ENCODE data around the gene ZNF735. TPM values are rescaled to one million over a fixed set of nuclear protein-coding genes. Genes with fewer than 3 reads are reported as not detected.
"Not testable (repeated sequence)": the region's sequence is repeated elsewhere in the genome, so short reads cannot be mapped to it uniquely, and the experiment has no call there.

The ZNF735 gene
- total and polyA plus RNA-seq, 2 experiments from 2014 or later, result not detected

- TF ChIP-seq EZH2 (IDR thresholded peaks at IDR 0.05; ENCODE audit: insufficient read depth, poor library complexity, severe bottlenecking), result no peak
- no peak for TF ChIP-seq EZH2phosphoT487 (IDR thresholded peaks at IDR 0.05; ENCODE audit: insufficient read depth, low read depth)
- H3K27me3 ChIP-seq (replicated peaks; ENCODE audit: insufficient read depth), result no peaks in the 10 kb centered on the region
- H3K27ac ChIP-seq, result no peak overlapping the region
- no peak overlapping the region for H3K4me2 ChIP-seq (ENCODE audit: unreplicated experiment)
- no peaks in the 10 kb centered on the region for H3F3A ChIP-seq (ENCODE audit: insufficient read depth)
- H3K4me1 ChIP-seq (ENCODE audit: insufficient read depth), result no peaks in the 10 kb centered on the region
- H3K9ac ChIP-seq, result no peak overlapping the region
- H3K9me3 ChIP-seq (ENCODE audit: low read depth), result no peaks in the 10 kb centered on the region
- H2AFZ ChIP-seq, result no peak overlapping the region
- no peak overlapping the region for H3K4me3 ChIP-seq
- DNase-seq, result no peak
- H3K79me2 ChIP-seq (ENCODE audit: insufficient read depth), result no peaks in the 10 kb centered on the region
- WGBS, 2 experiments (ENCODE audit: low coverage in 1 of 2, low lambda C conversion rate in 2 of 2, missing lambda C conversion rate in 2 of 2), result 69 to 83% methylated on average over 9 to 12 of the region's 12 CpGs
- in situ Hi-C loops (cut with MboI), result no loop called here
- no peaks in the 10 kb centered on the region for H4K20me1 ChIP-seq (ENCODE audit: insufficient read depth)
- no peaks in the 10 kb centered on the region for H3K9me2 ChIP-seq (ENCODE audit: insufficient read depth)
- H3K36me3 ChIP-seq (ENCODE audit: low read depth), result no peaks in the 10 kb centered on the region
These were observed 22.6 kb upstream of the ZNF735 start for GRCh38 chr7:64184376-64184775.

- DNase-seq, result no peak
- WGBS, 2 experiments (ENCODE audit: low coverage in 1 of 2, low lambda C conversion rate in 2 of 2, missing lambda C conversion rate in 2 of 2), result 0% methylated on average over 3 of the region's 3 CpGs
- Histone ChIP-seq H4K20me1 (ENCODE audit: insufficient read depth) (no peaks in the 10 kb centered on the region), H3K9me3 (ENCODE audit: low read depth) (no peaks in the 10 kb centered on the region), H3K79me2 (ENCODE audit: insufficient read depth) (no peaks in the 10 kb centered on the region), H3K9me2 (ENCODE audit: insufficient read depth) (no peaks in the 10 kb centered on the region), H3K36me3 (ENCODE audit: low read depth) (no peaks in the 10 kb centered on the region), H3K9ac (no peak overlapping the region), H3K4me3 (no peak overlapping the region), H3K4me1 (ENCODE audit: insufficient read depth) (no peaks in the 10 kb centered on the region), H3K27me3 (replicated peaks; ENCODE audit: insufficient read depth) (no peaks in the 10 kb centered on the region), H3K4me2 (ENCODE audit: unreplicated experiment) (no peak overlapping the region), H3K27ac (no peak overlapping the region), H2AFZ (no peak overlapping the region), H3F3A (ENCODE audit: insufficient read depth) (no peaks in the 10 kb centered on the region)
- no peak for TF ChIP-seq EZH2 (IDR thresholded peaks at IDR 0.05; ENCODE audit: insufficient read depth, poor library complexity, severe bottlenecking)
- no peak for TF ChIP-seq EZH2phosphoT487 (IDR thresholded peaks at IDR 0.05; ENCODE audit: insufficient read depth, low read depth)
- in situ Hi-C loops (cut with MboI), result no loop called here
These were observed 19.6 kb upstream of the ZNF735 start for GRCh38 chr7:64187408-64187807.

GRCh38 chr7:64192148-64192704 is 14.8 kb upstream of the ZNF735 start:
- H3K27me3 ChIP-seq (replicated peaks; ENCODE audit: insufficient read depth), result no peaks in the 10 kb centered on the region
- in situ Hi-C loops (cut with MboI), result no loop called here
- no peaks in the 10 kb centered on the region for H4K20me1 ChIP-seq (ENCODE audit: insufficient read depth)
- H3K9ac ChIP-seq, result no peak overlapping the region
- H3K9me2 ChIP-seq (ENCODE audit: insufficient read depth), result no peaks in the 10 kb centered on the region
- no peaks in the 10 kb centered on the region for H3K9me3 ChIP-seq (ENCODE audit: low read depth)
- no peak overlapping the region for H3K4me3 ChIP-seq
- no peaks in the 10 kb centered on the region for H3F3A ChIP-seq (ENCODE audit: insufficient read depth)
- H3K79me2 ChIP-seq (ENCODE audit: insufficient read depth), result no peaks in the 10 kb centered on the region
- no peaks in the 10 kb centered on the region for H3K36me3 ChIP-seq (ENCODE audit: low read depth)
- 60 to 61% methylated on average over 24 of the region's 24 CpGs for WGBS, 2 experiments (ENCODE audit: low coverage in 1 of 2, low lambda C conversion rate in 2 of 2, missing lambda C conversion rate in 2 of 2)
- no peak for TF ChIP-seq EZH2phosphoT487 (IDR thresholded peaks at IDR 0.05; ENCODE audit: insufficient read depth, low read depth)
- TF ChIP-seq EZH2 (IDR thresholded peaks at IDR 0.05; ENCODE audit: insufficient read depth, poor library complexity, severe bottlenecking), result no peak
- H3K4me1 ChIP-seq (ENCODE audit: insufficient read depth), result no peaks in the 10 kb centered on the region
- no peak overlapping the region for H2AFZ ChIP-seq
- no peak overlapping the region for H3K27ac ChIP-seq
- no peak overlapping the region for H3K4me2 ChIP-seq (ENCODE audit: unreplicated experiment)
- no peak for DNase-seq

- Histone ChIP-seq H3K9me3 (ENCODE audit: low read depth) (no peaks in the 10 kb centered on the region), H3K4me3 (no peak overlapping the region), H3K79me2 (ENCODE audit: insufficient read depth) (no peaks in the 10 kb centered on the region), H3F3A (ENCODE audit: insufficient read depth) (no peaks in the 10 kb centered on the region), H4K20me1 (ENCODE audit: insufficient read depth) (no peaks in the 10 kb centered on the region), H3K36me3 (ENCODE audit: low read depth) (no peaks in the 10 kb centered on the region), H3K9ac (no peak overlapping the region), H3K27ac (no peak overlapping the region), H3K9me2 (ENCODE audit: insufficient read depth) (no peaks in the 10 kb centered on the region), H2AFZ (no peak overlapping the region), H3K4me2 (ENCODE audit: unreplicated experiment) (no peak overlapping the region), H3K4me1 (ENCODE audit: insufficient read depth) (no peaks in the 10 kb centered on the region), H3K27me3 (replicated peaks; ENCODE audit: insufficient read depth) (no peaks in the 10 kb centered on the region)
- DNase-seq, result no peak
- 31 to 32% methylated on average over 8 of the region's 8 CpGs for WGBS, 2 experiments (ENCODE audit: low coverage in 1 of 2, low lambda C conversion rate in 2 of 2, missing lambda C conversion rate in 2 of 2)
- no peak for TF ChIP-seq EZH2 (IDR thresholded peaks at IDR 0.05; ENCODE audit: insufficient read depth, poor library complexity, severe bottlenecking)
- no peak for TF ChIP-seq EZH2phosphoT487 (IDR thresholded peaks at IDR 0.05; ENCODE audit: insufficient read depth, low read depth)
- in situ Hi-C loops (cut with MboI), result no loop called here
These were observed 14.2 kb upstream of the ZNF735 start for GRCh38 chr7:64192775-64193174.

- H3F3A ChIP-seq (ENCODE audit: insufficient read depth); H3K36me3 ChIP-seq (ENCODE audit: low read depth); H3K9me3 ChIP-seq (ENCODE audit: low read depth); H3K27me3 ChIP-seq (replicated peaks; ENCODE audit: insufficient read depth); H3K79me2 ChIP-seq (ENCODE audit: insufficient read depth); H3K9me2 ChIP-seq (ENCODE audit: insufficient read depth); H2AFZ ChIP-seq; H3K4me3 ChIP-seq; in situ Hi-C loops (cut with MboI); DNase-seq; H4K20me1 ChIP-seq (ENCODE audit: insufficient read depth); H3K4me2 ChIP-seq (ENCODE audit: unreplicated experiment); H3K9ac ChIP-seq; H3K27ac ChIP-seq; H3K4me1 ChIP-seq (ENCODE audit: insufficient read depth): not testable (repeated sequence)
- WGBS, 2 experiments (ENCODE audit: low coverage in 1 of 2, low lambda C conversion rate in 2 of 2, missing lambda C conversion rate in 2 of 2), result 30 to 40% methylated on average over 5 of the region's 5 CpGs
These were observed 12.8 kb downstream of the ZNF735 start for GRCh38 chr7:64219710-64220298.

Data from GM23248 (cell line).